Tibial nerve (tissue), 4 donors: ENCODE measurements around the gene HECTD1.

Source experiments
- EP300 ChIP-seq, 2 donors: sonication (generic); formaldehyde crosslinking; IDR thresholded peaks; one replicate each; pipeline ENCODE4 v1.6.1; 2017; ENCODE audit warnings: antibody characterized with exemption in 2 of 2, mild to moderate bottlenecking in 1 of 2
- POLR2A ChIP-seq, 2 donors: fragments of 450-650 bp; IDR thresholded peaks; one replicate each; pipeline ENCODE4 v1.6.1; 2017; ENCODE audit warnings: antibody characterized with exemption in 2 of 2, mild to moderate bottlenecking in 2 of 2, moderate library complexity in 2 of 2
- TF ChIP-seq, protein P1 (sequence below), 5 experiments: fragments of 200-600 bp in 3 of 5; fragments of 450-650 bp in 2 of 5; sonication (generic) in 3 of 5; IDR thresholded peaks; one replicate each; pipeline ENCODE4 v1.5.1; 2016 to 2019; ENCODE audit warnings: antibody characterized with exemption in 5 of 5, mild to moderate bottlenecking in 3 of 5, moderate library complexity in 2 of 5

DNA sequence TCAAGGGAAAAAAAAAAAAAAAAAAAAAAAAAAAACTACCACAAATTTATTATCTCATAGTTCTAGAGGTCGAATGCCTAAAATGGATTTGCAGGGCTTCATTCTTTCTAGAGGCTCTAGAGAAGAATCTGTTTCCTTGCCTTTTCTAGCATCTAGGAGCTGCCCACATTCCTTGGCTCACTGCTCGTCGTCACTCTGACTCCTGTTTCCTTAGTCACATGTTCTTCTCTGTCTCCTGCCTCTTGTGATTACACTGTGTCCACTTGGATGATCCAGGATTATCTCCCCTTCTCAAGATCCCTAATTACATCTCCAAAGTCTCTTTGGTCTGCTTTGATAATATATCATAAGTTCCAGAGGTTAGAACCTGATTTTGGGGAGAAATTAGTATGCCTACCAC, 88.7 kb downstream of the HECTD1 start:
- TF ChIP-seq POLR2A (IDR thresholded peaks at IDR 0.05) (no peak), EP300 (IDR thresholded peaks at IDR 0.05) (no peak)
- TF ChIP-seq, protein P1, sequence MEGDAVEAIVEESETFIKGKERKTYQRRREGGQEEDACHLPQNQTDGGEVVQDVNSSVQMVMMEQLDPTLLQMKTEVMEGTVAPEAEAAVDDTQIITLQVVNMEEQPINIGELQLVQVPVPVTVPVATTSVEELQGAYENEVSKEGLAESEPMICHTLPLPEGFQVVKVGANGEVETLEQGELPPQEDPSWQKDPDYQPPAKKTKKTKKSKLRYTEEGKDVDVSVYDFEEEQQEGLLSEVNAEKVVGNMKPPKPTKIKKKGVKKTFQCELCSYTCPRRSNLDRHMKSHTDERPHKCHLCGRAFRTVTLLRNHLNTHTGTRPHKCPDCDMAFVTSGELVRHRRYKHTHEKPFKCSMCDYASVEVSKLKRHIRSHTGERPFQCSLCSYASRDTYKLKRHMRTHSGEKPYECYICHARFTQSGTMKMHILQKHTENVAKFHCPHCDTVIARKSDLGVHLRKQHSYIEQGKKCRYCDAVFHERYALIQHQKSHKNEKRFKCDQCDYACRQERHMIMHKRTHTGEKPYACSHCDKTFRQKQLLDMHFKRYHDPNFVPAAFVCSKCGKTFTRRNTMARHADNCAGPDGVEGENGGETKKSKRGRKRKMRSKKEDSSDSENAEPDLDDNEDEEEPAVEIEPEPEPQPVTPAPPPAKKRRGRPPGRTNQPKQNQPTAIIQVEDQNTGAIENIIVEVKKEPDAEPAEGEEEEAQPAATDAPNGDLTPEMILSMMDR (IDR thresholded peaks at IDR 0.05) = no peak
